Measurements from ENCODE around the gene CHRDL2. TPM values are rescaled to one million over a fixed set of nuclear protein-coding genes. Genes with fewer than 3 reads are reported as not detected.
"Not testable (repeated sequence)": the region's sequence is repeated elsewhere in the genome, so short reads cannot be mapped to it uniquely, and the experiment has no call there.

Gene CHRDL2
- polyA plus RNA-seq, 1 experiment = 0.09 TPM

DNA sequence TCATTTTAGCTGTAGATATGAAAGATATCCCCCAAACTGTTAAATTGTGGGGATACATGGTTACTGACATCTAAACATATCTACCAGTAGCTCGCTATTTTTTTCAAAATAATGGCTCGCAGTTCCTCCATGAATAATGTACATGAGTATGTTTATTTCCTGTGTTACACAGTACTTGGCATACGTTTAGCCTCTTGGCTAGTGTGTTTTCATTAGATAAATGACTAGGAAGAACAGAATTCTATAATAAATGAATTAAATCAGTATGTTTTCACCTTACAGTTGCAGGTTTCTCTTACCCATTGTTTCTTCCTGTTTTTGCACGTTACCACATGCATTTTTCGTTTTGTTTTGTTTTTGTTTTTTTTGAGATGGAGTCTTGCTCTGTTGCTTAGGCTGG, 39.2 kb upstream of the CHRDL2 start:
- TF ChIP-seq, protein P1, sequence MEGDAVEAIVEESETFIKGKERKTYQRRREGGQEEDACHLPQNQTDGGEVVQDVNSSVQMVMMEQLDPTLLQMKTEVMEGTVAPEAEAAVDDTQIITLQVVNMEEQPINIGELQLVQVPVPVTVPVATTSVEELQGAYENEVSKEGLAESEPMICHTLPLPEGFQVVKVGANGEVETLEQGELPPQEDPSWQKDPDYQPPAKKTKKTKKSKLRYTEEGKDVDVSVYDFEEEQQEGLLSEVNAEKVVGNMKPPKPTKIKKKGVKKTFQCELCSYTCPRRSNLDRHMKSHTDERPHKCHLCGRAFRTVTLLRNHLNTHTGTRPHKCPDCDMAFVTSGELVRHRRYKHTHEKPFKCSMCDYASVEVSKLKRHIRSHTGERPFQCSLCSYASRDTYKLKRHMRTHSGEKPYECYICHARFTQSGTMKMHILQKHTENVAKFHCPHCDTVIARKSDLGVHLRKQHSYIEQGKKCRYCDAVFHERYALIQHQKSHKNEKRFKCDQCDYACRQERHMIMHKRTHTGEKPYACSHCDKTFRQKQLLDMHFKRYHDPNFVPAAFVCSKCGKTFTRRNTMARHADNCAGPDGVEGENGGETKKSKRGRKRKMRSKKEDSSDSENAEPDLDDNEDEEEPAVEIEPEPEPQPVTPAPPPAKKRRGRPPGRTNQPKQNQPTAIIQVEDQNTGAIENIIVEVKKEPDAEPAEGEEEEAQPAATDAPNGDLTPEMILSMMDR (IDR thresholded peaks at IDR 0.05; ENCODE audit: insufficient read depth, low read depth, low read length) = no peak
- no peak for DNase-seq (ENCODE audit: low read depth)
- Histone ChIP-seq H3K27me3 (ENCODE audit: control insufficient read depth, insufficient read depth, low read length) (no peaks in the 10 kb centered on the region), H3K4me3 (ENCODE audit: low read depth, low read length) (no peak overlapping the region), H3K36me3 (ENCODE audit: control insufficient read depth, insufficient read depth, low read length) (no peaks in the 10 kb centered on the region)
- CTCF ChIA-PET = interaction anchor here (1.1 kb wide), 1 partner anchor 30 kb away, joined by 3 read pairs; no protein-coding TSS in a partner anchor
- POLR2A ChIA-PET = no interaction called here

DNA sequence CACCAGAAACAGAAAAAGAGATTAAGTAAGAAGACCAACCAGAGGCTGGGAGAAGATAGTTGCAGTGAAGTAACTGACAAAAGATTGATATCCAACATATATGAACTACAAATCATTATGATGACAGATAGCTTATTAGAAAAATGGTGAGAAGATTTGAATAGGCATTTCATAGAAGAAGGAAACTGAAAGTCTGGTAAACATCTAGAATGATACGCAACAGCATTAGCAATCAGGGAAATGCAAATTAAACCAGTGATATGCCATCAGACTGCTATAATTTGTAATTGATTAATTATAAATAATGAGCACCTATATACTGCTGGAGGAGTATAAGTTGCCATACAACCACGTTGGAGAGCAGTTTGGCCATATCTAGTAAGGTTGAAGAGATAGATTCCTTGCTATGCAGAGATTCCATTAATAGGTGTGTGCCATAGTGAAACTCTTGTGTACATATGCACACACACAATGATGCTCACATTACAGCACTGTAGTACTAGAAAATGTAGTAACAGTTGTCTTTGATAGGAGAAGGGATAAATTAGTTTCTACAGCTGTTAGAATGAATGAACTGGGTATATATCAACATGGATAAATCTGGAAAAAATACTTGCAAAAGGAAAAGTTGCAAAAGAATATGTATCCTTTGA, 38.0 kb upstream of the CHRDL2 start:
- POLR2A ChIA-PET = no interaction called here

DNA sequence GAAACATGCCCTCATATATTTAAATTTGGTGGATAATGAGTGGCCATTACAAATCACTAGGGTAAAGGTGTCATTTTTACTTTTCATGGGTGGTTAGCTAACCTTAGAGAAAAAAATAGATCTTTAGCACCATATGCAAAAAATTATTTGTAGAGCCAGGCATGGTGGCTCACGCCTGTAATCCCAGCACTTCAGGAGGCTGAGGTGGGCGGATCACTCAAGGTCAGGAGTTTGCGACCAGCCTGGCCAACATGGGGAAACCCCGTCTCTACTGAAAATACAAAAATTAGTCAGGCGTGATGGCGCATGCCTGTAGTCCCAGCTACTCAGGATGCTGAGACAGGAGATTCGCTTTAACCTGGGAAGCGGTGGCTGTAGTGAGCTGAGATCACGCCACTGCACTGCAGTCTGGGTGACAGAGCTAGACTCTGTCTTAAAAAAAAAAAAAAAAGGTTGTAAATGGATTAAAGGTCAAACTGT, 37.0 kb upstream of the CHRDL2 start:
- POLR2A ChIA-PET; H3K4me3 ChIP-seq (ENCODE audit: low read depth, low read length); CTCF ChIA-PET; DNase-seq (ENCODE audit: low read depth); H3K27me3 ChIP-seq (ENCODE audit: control insufficient read depth, insufficient read depth, low read length); H3K36me3 ChIP-seq (ENCODE audit: control insufficient read depth, insufficient read depth, low read length): not testable (repeated sequence)

More for the DNA sequence above, 38.0 kb upstream of the CHRDL2 start:
- TF ChIP-seq, protein P1 (IDR thresholded peaks at IDR 0.05; ENCODE audit: insufficient read depth, low read depth, low read length) = no peak
- H3K27me3 ChIP-seq (ENCODE audit: control insufficient read depth, insufficient read depth, low read length) = no peaks in the 10 kb centered on the region
- DNase-seq (ENCODE audit: low read depth) = no peak
- CTCF ChIA-PET = no interaction called here
- H3K36me3 ChIP-seq (ENCODE audit: control insufficient read depth, insufficient read depth, low read length) = no peaks in the 10 kb centered on the region
- no peak overlapping the region for H3K4me3 ChIP-seq (ENCODE audit: low read depth, low read length)

DNA sequence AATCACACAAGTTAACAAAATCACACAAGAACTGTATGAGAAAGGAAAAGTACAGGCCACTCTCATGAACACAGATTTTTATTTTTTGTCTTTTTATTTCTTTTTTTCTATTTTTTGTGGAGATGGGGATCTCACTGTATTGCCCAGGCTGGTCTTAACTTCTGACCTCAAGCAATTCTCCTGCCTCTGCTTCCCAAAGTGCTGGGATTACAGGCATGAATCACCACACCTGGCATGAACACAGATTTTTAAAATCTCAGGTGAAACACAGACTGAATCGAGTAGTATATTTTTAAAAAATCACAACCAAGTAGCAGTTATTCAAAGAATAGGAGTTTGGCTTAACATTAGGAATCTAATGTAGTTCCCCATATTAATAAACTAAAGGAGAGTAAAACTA, 35.7 kb upstream of the CHRDL2 start:
- CTCF ChIA-PET = no interaction called here
- TF ChIP-seq, protein P1 (IDR thresholded peaks at IDR 0.05; ENCODE audit: insufficient read depth, low read depth, low read length) = no peak
- no peak for DNase-seq (ENCODE audit: low read depth)
- H3K27me3 ChIP-seq (ENCODE audit: control insufficient read depth, insufficient read depth, low read length) = no peaks in the 10 kb centered on the region
- H3K36me3 ChIP-seq (ENCODE audit: control insufficient read depth, insufficient read depth, low read length) = no peaks in the 10 kb centered on the region
- POLR2A ChIA-PET = no interaction called here
- H3K4me3 ChIP-seq (ENCODE audit: low read depth, low read length) = no peak overlapping the region

DNA sequence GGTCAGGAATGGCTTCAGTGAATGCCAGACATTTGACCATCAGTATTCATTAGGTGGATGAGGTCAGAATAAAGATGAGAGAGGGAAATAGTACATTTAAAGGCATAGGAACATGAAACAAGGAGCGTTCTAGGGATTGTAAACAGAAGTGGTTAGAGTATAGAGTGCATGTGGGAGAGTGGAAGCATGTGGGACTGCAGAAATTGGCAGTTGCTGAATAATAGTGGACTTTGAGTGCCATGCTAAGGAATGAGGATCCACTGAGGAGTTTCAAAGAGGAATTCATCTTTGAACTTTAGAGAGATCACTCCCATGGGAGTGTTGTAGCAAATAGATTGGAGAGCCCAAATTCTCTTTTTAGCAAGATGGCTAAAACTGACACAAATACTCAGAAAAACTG, 25.3 kb upstream of the CHRDL2 start:
- DNase-seq (ENCODE audit: low read depth) = no peak
- POLR2A ChIA-PET = no interaction called here
- H3K36me3 ChIP-seq (ENCODE audit: control insufficient read depth, insufficient read depth, low read length) = no peaks in the 10 kb centered on the region
- TF ChIP-seq, protein P1 (IDR thresholded peaks at IDR 0.05; ENCODE audit: insufficient read depth, low read depth, low read length) = no peak
- CTCF ChIA-PET = interaction anchor here (1.4 to 1.9 kb wide), 2 partner anchors 16 to 17 kb away, joined by 5 to 8 read pairs; no protein-coding TSS in a partner anchor
- H3K4me3 ChIP-seq (ENCODE audit: low read depth, low read length) = no peak overlapping the region
- H3K27me3 ChIP-seq (ENCODE audit: control insufficient read depth, insufficient read depth, low read length) = no peaks in the 10 kb centered on the region
